Right ventricle myocardium inferior (tissue), 1 donor: ENCODE data around the gene RXRA. TPM values are rescaled to one million over a fixed set of nuclear protein-coding genes. Genes with fewer than 3 reads are reported as not detected.
A peak's percentile ranks its signal among the peaks of the same experiment; 100 is the strongest.

Source experiments
- ATAC-seq: fragments of 200-7000 bp; cut with Tn5 transposase; one replicate; pipeline ENCODE4 v1.9.1; 2020; ENCODE audit warnings: mild to moderate bottlenecking, moderate library complexity
- DNase-seq: peaks from one replicate; pipeline ENCODE4 v3.0.0; 2021; ENCODE audit errors: missing footprints
- intact Hi-C: fragments of 100-400 bp; cut with DNase I; formaldehyde crosslinking; loops from one replicate; pipeline ENCODE4 v1.11.0; 2022
- total RNA-seq: library from RNA; stranded (reverse); fragmentation: NEBNext Ultra II Directional; extraction: Animal tissue kit (Norgen Biotek cat#: 25700); gene quantifications from one replicate; pipeline ENCODE4 v1.2.1, GENCODE V29; 2021
- donor health status: DM: no; HTN: yes; CAD: no; lungs with severe emphysema.

Gene RXRA
- total RNA-seq, 1 donor from 2014 or later: 91.1 TPM

- ATAC-seq (no peak), DNase-seq (peak; percentile 49)
- intact Hi-C loops: loop anchor here (5.0 to 10.0 kb wide), 2 partner anchors 38 to 55 kb away; no protein-coding TSS in a partner anchor
Observed at GRCh38 chr9:134320126-134320867, 6.0 kb upstream of the RXRA start.

GRCh38 chr9:134320868-134321471, 5.3 kb upstream of the RXRA start:
- DNase-seq (peak; percentile 69), ATAC-seq (no peak)
- intact Hi-C loops: loop anchor here (5.0 to 10.0 kb wide), 2 partner anchors 39 to 54 kb away; no protein-coding TSS in a partner anchor

GRCh38 chr9:134321531-134321930, 4.7 kb upstream of the RXRA start:
- intact Hi-C loops: loop anchor here (5.0 to 10.0 kb wide), 2 partner anchors 39 to 53 kb away; no protein-coding TSS in a partner anchor
- ATAC-seq: no peak
- DNase-seq: peak; percentile 21

- ATAC-seq (no peak), DNase-seq (peak; percentile 59)
- intact Hi-C loops: loop anchor here (5.0 to 10.0 kb wide), 2 partner anchors 40 to 53 kb away; no protein-coding TSS in a partner anchor
Observed at GRCh38 chr9:134321946-134322741, 4.1 kb upstream of the RXRA start.

GRCh38 chr9:134322781-134323241, 3.4 kb upstream of the RXRA start:
- DNase-seq: peak; percentile 21
- ATAC-seq: no peak
- intact Hi-C loops: loop anchor here (5.0 to 10.0 kb wide), 2 partner anchors 41 to 52 kb away; no protein-coding TSS in a partner anchor

- ATAC-seq (no peak), DNase-seq (peak; percentile 67)
- intact Hi-C loops: loop anchor here (5.0 to 10.0 kb wide), 2 partner anchors 42 to 51 kb away; no protein-coding TSS in a partner anchor
Observed at GRCh38 chr9:134323741-134324358, 2.4 kb upstream of the RXRA start.

GRCh38 chr9:134324359-134325095, 1.7 kb upstream of the RXRA start:
- intact Hi-C loops: loop anchor here (5.0 to 10.0 kb wide), 5 partner anchors 42 to 257 kb away; partner anchors contain the start of gene BRD3
- DNase-seq (peak; percentile 67), ATAC-seq (no peak)

- DNase-seq (peak; percentile 81), ATAC-seq (peak; percentile 8)
- intact Hi-C loops: loop anchor here (5.0 to 10.0 kb wide), 4 partner anchors 50 to 258 kb away; partner anchors contain the start of gene BRD3
Observed at GRCh38 chr9:134325096-134325812, 1.0 kb upstream of the RXRA start.

- intact Hi-C loops: loop anchor here (5.0 to 10.0 kb wide), 4 partner anchors 48 to 260 kb away; partner anchors contain the start of gene BRD3
- peak; percentile 67 for DNase-seq
Observed at GRCh38 chr9:134326724-134327601, 708 bp downstream of the RXRA start.

GRCh38 chr9:134327671-134328231, 1.5 kb downstream of the RXRA start:
- intact Hi-C loops: loop anchor here (2.0 to 10.0 kb wide), 5 partner anchors 47 to 260 kb away; partner anchors contain the start of gene BRD3
- ATAC-seq: no peak
- DNase-seq: peak; percentile 55

More at GRCh38 chr9:134326724-134327601, 708 bp downstream of the RXRA start:
- ATAC-seq: no peak

- no peak for ATAC-seq
- peak; percentile 59 for DNase-seq
- intact Hi-C loops: loop anchor here (2.0 to 10.0 kb wide), 5 partner anchors 46 to 261 kb away; partner anchors contain the start of gene BRD3
Observed at GRCh38 chr9:134328341-134328840, 2.1 kb downstream of the RXRA start.

- peak; percentile 47 for ATAC-seq
- DNase-seq: peak; percentile 75
- intact Hi-C loops: loop anchor here (2.0 to 10.0 kb wide), 5 partner anchors 46 to 262 kb away; partner anchors contain the start of gene BRD3
Observed at GRCh38 chr9:134328841-134329575, 2.8 kb downstream of the RXRA start.

- no peak for ATAC-seq
- peak; percentile 80 for DNase-seq
- intact Hi-C loops: loop anchor here (2.0 to 10.0 kb wide), 5 partner anchors 45 to 262 kb away; partner anchors contain the start of gene BRD3
Observed at GRCh38 chr9:134329576-134329855, 3.3 kb downstream of the RXRA start.

GRCh38 chr9:134329886-134330285, 3.6 kb downstream of the RXRA start:
- ATAC-seq: peak; percentile 25
- peak; percentile 57 for DNase-seq
- intact Hi-C loops: loop anchor here (2.0 to 10.0 kb wide), 5 partner anchors 45 to 263 kb away; partner anchors contain the start of gene BRD3

GRCh38 chr9:134330590-134330989, 4.3 kb downstream of the RXRA start:
- peak; percentile 41 for DNase-seq
- no peak for ATAC-seq
- intact Hi-C loops: no loop called here
